ENCODE measurements around the gene RBM48.

The RBM48 gene

DNA sequence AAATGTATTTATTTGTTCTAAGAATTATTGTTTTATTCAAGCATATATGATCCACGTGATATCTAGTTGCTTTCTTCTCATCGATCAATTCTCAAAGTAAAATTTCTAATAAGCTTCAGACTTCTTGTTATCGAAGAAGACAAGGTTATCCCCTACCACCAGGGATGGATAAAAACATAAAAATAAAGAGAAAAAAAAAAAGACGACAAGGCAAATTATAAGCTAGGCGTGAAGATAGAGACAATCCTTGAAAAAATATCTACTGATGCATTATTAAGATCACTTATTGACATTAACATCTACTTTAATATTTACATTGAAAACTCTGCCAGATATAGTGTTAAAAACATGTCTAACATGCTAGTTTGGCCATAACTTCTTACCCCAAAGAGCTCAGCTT, 19.6 kb upstream of the RBM48 start:
- H3K27ac ChIP-seq, result no peak overlapping the region
- no peak for DNase-seq
- H3K4me3 ChIP-seq (ENCODE audit: low read depth, low read length), result no peak overlapping the region
- H3K27me3 ChIP-seq (replicated peaks), result no peaks in the 10 kb centered on the region
- TF ChIP-seq, protein P1, sequence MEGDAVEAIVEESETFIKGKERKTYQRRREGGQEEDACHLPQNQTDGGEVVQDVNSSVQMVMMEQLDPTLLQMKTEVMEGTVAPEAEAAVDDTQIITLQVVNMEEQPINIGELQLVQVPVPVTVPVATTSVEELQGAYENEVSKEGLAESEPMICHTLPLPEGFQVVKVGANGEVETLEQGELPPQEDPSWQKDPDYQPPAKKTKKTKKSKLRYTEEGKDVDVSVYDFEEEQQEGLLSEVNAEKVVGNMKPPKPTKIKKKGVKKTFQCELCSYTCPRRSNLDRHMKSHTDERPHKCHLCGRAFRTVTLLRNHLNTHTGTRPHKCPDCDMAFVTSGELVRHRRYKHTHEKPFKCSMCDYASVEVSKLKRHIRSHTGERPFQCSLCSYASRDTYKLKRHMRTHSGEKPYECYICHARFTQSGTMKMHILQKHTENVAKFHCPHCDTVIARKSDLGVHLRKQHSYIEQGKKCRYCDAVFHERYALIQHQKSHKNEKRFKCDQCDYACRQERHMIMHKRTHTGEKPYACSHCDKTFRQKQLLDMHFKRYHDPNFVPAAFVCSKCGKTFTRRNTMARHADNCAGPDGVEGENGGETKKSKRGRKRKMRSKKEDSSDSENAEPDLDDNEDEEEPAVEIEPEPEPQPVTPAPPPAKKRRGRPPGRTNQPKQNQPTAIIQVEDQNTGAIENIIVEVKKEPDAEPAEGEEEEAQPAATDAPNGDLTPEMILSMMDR (IDR thresholded peaks at IDR 0.05; ENCODE audit: low read depth, low read length, missing control alignments), result no peak
- in situ Hi-C loops (cut with HindIII; ENCODE audit: low pct_ligation_motif_present, low sequenced_read_pairs), result no loop called here
- no peaks in the 10 kb centered on the region for H3K36me3 ChIP-seq (replicated peaks)

DNA sequence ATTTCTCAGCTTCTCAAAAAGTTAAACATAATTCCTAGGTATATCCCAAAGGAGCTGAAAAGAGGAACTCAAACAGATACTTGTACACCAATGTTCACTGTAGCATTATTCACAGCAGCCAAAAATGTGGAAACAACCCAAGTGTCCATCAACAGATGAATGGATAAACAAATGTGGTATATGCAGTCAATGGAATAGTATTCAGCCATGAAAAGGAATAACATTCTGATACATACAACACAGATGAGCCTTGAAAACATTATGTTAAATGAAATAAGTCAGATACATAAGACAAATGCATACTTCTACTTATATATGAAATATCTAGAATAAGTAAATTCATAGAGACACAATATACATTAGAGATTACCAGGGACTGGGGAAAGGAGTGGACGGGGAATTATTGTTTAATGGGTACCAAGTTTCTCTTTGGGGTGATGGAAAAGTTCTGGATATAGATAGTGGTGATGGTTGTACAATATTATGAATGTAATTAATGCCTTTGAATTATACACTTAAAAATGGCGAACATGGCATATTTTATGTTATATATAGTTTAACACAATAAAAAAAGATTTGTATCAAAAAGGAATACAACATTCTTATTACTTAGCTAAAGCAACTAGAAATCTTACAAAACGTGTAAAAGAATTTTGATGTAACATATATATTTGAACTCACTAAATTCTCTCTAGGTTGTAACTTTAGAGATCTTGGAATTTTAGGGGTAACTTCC, 15.3 kb upstream of the RBM48 start:
- in situ Hi-C loops (cut with HindIII; ENCODE audit: low pct_ligation_motif_present, low sequenced_read_pairs), result no loop called here
- Histone ChIP-seq H3K27me3 (replicated peaks) (no peaks in the 10 kb centered on the region), H3K4me3 (ENCODE audit: low read depth, low read length) (no peak overlapping the region), H3K27ac (no peak overlapping the region), H3K36me3 (replicated peaks) (no peaks in the 10 kb centered on the region)
- TF ChIP-seq, protein P1 (IDR thresholded peaks at IDR 0.05; ENCODE audit: low read depth, low read length, missing control alignments), result no peak
- DNase-seq, result no peak

DNA sequence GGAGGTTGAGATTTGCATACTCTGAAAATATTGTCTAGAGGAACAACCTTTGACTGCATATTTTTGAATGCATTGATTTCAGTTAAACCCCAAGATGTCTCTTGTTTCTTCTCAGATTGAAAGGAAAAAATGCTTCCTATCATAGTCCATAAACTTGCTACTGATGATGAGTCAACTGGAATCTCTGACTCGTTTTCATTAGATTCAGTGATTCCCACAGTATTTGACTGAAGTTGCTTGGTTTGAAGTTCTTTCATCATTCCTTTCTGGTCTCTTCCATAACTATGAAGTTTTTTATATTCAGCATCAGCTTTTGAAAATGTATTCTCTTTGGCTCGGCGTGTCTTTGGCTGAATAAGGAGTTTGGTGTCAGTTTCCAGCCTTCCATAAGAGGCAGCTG, 11.0 kb upstream of the RBM48 start:
- Histone ChIP-seq H3K4me3 (ENCODE audit: low read depth, low read length) (no peak overlapping the region), H3K27me3 (replicated peaks) (no peaks in the 10 kb centered on the region), H3K36me3 (replicated peaks) (no peaks in the 10 kb centered on the region), H3K27ac (no peak overlapping the region)
- peak; percentile 1 for DNase-seq
- in situ Hi-C loops (cut with HindIII; ENCODE audit: low pct_ligation_motif_present, low sequenced_read_pairs), result no loop called here
- TF ChIP-seq, protein P1 (IDR thresholded peaks at IDR 0.05; ENCODE audit: low read depth, low read length, missing control alignments), result no peak

DNA sequence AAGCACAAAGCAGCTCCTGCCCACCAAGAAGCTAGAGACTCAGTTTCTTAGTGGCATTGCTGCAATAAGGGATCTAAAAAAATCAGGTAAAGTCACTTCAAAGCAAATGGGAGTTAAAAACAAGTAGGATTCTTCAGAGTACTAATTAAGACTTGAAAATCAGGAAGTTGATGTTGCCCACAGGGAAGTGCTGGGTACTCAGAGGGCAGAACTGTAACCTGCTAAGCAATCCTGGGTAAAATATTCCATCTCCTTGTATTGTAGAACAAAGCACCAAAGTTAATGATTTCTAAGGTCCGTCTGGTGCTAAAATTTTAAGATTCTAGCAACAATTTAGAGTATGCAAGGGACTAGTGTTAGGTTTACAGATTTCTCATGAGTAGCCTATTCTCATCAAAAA, 8.6 kb upstream of the RBM48 start:
- H3K36me3 ChIP-seq (replicated peaks), result no peaks in the 10 kb centered on the region
- H3K27me3 ChIP-seq (replicated peaks), result no peaks in the 10 kb centered on the region
- H3K27ac ChIP-seq, result no peak overlapping the region
- TF ChIP-seq, protein P1 (IDR thresholded peaks at IDR 0.05; ENCODE audit: low read depth, low read length, missing control alignments), result no peak
- no peak overlapping the region for H3K4me3 ChIP-seq (ENCODE audit: low read depth, low read length)
- in situ Hi-C loops (cut with HindIII; ENCODE audit: low pct_ligation_motif_present, low sequenced_read_pairs), result no loop called here
- no peak for DNase-seq

DNA sequence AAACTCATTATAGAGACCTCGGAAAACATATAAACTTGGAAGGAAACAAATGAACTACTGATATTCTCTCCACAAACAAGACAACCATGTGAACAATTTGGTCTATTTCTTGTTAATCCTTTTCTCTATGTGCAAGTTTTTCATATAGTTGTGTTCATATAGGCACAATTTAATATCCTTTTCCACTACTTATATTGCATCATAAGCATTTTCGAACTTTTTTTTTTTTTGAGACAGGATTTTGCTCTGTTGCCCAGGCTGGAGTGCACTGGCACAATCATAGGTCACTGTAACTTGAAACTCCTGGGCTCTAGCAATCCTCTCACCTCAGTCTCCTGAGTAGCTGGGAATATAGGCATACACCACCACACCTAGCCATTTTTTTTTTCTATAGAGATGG, 5.5 kb upstream of the RBM48 start:
- H3K36me3 ChIP-seq (replicated peaks), result no peaks in the 10 kb centered on the region
- DNase-seq, result no peak
- H3K27ac ChIP-seq, result no peak overlapping the region
- in situ Hi-C loops (cut with HindIII; ENCODE audit: low pct_ligation_motif_present, low sequenced_read_pairs), result no loop called here
- H3K4me3 ChIP-seq (ENCODE audit: low read depth, low read length), result no peak overlapping the region
- no peaks in the 10 kb centered on the region for H3K27me3 ChIP-seq (replicated peaks)
- TF ChIP-seq, protein P1 (IDR thresholded peaks at IDR 0.05; ENCODE audit: low read depth, low read length, missing control alignments), result no peak
